Mesothelial cell of epicardium (in vitro differentiated cells): ENCODE measurements around the gene KIF2A. TPM values are rescaled to one million over a fixed set of nuclear protein-coding genes. Genes with fewer than 3 reads are reported as not detected.

Source experiments
- DNase-seq, 2 experiments: peaks; one replicate each; pipeline ENCODE4 v3.0.0; 2021; ENCODE audit warnings: low spot score in 2 of 2; ENCODE audit not compliant: unreplicated experiment in 2 of 2
- H3K27ac Mint-ChIP-seq: 2 replicates; pipeline ENCODE4 v1.8.0; 2021; ENCODE audit warnings: mixed read lengths
- H3K27me3 Mint-ChIP-seq: 2 replicates; pipeline ENCODE4 v1.8.0; 2021; ENCODE audit warnings: low read depth, mixed read lengths
- H3K36me3 Mint-ChIP-seq: 2 replicates; pipeline ENCODE4 v1.8.0; 2021; ENCODE audit warnings: mixed read lengths
- H3K4me1 Mint-ChIP-seq: 2 replicates; pipeline ENCODE4 v1.8.0; 2021; ENCODE audit warnings: mixed read lengths
- H3K4me3 Mint-ChIP-seq: 2 replicates; pipeline ENCODE4 v1.8.0; 2021; ENCODE audit warnings: mild to moderate bottlenecking, moderate library complexity, mixed read lengths
- H3K9me3 Mint-ChIP-seq: 2 replicates; pipeline ENCODE4 v1.8.0; 2021; ENCODE audit warnings: mixed read lengths
- CTCF ChIP-seq: fragments of 200-600 bp; sonication (generic); IDR thresholded peaks from one replicate; pipeline ENCODE4 v1.5.0; 2021; ENCODE audit warnings: antibody characterized with exemption; ENCODE audit not compliant: unreplicated experiment
- total RNA-seq: library from RNA; stranded (reverse); gene quantifications from 3 replicates; pipeline ENCODE4 v1.2.1, GENCODE V29; 2021

The KIF2A gene
- total RNA-seq, 1 donor from 2014 or later, result 56.9 TPM

- DNase-seq, result no peak
- H3K4me1 Mint-ChIP-seq, result peaks cover 44% of the 10 kb centered on the region
- no peak for TF ChIP-seq CTCF
- H3K27me3 Mint-ChIP-seq, result no peaks in the 10 kb centered on the region
- H3K4me3 Mint-ChIP-seq, result no peak overlapping the region
- H3K27ac Mint-ChIP-seq, result peak overlapping the region; percentile 50
- H3K9me3 Mint-ChIP-seq, result no peaks in the 10 kb centered on the region
- no peaks in the 10 kb centered on the region for H3K36me3 Mint-ChIP-seq
These were observed 4.6 kb downstream of the KIF2A start for GRCh38 chr5:62310426-62311143.

GRCh38 chr5:62312036-62312435, 6.0 kb downstream of the KIF2A start:
- no peaks in the 10 kb centered on the region for H3K27me3 Mint-ChIP-seq
- H3K36me3 Mint-ChIP-seq, result no peaks in the 10 kb centered on the region
- H3K9me3 Mint-ChIP-seq, result no peaks in the 10 kb centered on the region
- H3K4me3 Mint-ChIP-seq, result no peak overlapping the region
- H3K4me1 Mint-ChIP-seq, result peaks cover 44% of the 10 kb centered on the region
- no peak for TF ChIP-seq CTCF
- DNase-seq, result no peak
- H3K27ac Mint-ChIP-seq, result no peak overlapping the region

GRCh38 chr5:62312674-62313073, 6.7 kb downstream of the KIF2A start:
- Mint-ChIP-seq H3K4me1 (peaks cover 41% of the 10 kb centered on the region), H3K4me3 (no peak overlapping the region), H3K27ac (no peak overlapping the region), H3K36me3 (no peaks in the 10 kb centered on the region), H3K27me3 (no peaks in the 10 kb centered on the region), H3K9me3 (no peaks in the 10 kb centered on the region)
- DNase-seq, result no peak
- no peak for TF ChIP-seq CTCF

GRCh38 chr5:62314213-62314830, 8.3 kb downstream of the KIF2A start:
- Mint-ChIP-seq H3K36me3 (no peaks in the 10 kb centered on the region), H3K4me3 (no peak overlapping the region), H3K27me3 (no peaks in the 10 kb centered on the region), H3K27ac (no peak overlapping the region), H3K9me3 (no peaks in the 10 kb centered on the region), H3K4me1 (peaks cover 31% of the 10 kb centered on the region)
- DNase-seq, result no peak
- no peak for TF ChIP-seq CTCF

- H3K4me1 Mint-ChIP-seq, result peaks cover 27% of the 10 kb centered on the region
- no peak for TF ChIP-seq CTCF
- no peak for DNase-seq
- H3K27me3 Mint-ChIP-seq, result no peaks in the 10 kb centered on the region
- no peaks in the 10 kb centered on the region for H3K36me3 Mint-ChIP-seq
- peak overlapping the region; percentile 7 for H3K27ac Mint-ChIP-seq
- no peak overlapping the region for H3K4me3 Mint-ChIP-seq
- no peaks in the 10 kb centered on the region for H3K9me3 Mint-ChIP-seq
These were observed 9.6 kb downstream of the KIF2A start for GRCh38 chr5:62315376-62316175.
